GM10248 (cell line): Measurements from ENCODE around the gene CSNK1D.

Source experiments
- CTCF ChIA-PET: fragments of 300-600 bp; sonication (Branson Sonifier 250); formaldehyde crosslinking; extraction: SDS; loops from one replicate; lab custom pipeline; 2021; ENCODE audit warnings: antibody characterized with exemption; lab: Yijun Ruan, JAX
- POLR2A ChIA-PET: fragments of 350-650 bp; sonication (Branson Sonifier 250); formaldehyde crosslinking; extraction: SDS; loops from one replicate; lab custom pipeline; 2020; ENCODE audit warnings: antibody characterized with exemption; lab: Yijun Ruan, JAX
- DNase-seq: peaks from one replicate; pipeline ENCODE4 v3.0.0; 2012; ENCODE audit errors: extremely low spot score
- TF ChIP-seq, protein P1 (sequence below): IDR thresholded peaks from 2 replicates; pipeline ENCODE4 v1.5.1; 2012; ENCODE audit warnings: mild to moderate bottlenecking, low read depth; ENCODE audit errors: extremely low read depth, missing control alignments, control extremely low read depth

The CSNK1D gene

GRCh38 chr17:82287868-82288801, 14.6 kb upstream of the CSNK1D start:
- no peak for DNase-seq
- POLR2A ChIA-PET, result no interaction called here
- TF ChIP-seq, protein P1, sequence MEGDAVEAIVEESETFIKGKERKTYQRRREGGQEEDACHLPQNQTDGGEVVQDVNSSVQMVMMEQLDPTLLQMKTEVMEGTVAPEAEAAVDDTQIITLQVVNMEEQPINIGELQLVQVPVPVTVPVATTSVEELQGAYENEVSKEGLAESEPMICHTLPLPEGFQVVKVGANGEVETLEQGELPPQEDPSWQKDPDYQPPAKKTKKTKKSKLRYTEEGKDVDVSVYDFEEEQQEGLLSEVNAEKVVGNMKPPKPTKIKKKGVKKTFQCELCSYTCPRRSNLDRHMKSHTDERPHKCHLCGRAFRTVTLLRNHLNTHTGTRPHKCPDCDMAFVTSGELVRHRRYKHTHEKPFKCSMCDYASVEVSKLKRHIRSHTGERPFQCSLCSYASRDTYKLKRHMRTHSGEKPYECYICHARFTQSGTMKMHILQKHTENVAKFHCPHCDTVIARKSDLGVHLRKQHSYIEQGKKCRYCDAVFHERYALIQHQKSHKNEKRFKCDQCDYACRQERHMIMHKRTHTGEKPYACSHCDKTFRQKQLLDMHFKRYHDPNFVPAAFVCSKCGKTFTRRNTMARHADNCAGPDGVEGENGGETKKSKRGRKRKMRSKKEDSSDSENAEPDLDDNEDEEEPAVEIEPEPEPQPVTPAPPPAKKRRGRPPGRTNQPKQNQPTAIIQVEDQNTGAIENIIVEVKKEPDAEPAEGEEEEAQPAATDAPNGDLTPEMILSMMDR, result no peak
- CTCF ChIA-PET, result interaction anchor here (0.7 kb wide), 1 partner anchor 10 kb away, joined by 3 read pairs; no protein-coding TSS in a partner anchor

GRCh38 chr17:82287013-82287867, 13.7 kb upstream of the CSNK1D start:
- ChIA-PET CTCF (interaction anchor here (0.7 kb wide), 1 partner anchor 9 kb away, joined by 3 read pairs; no protein-coding TSS in a partner anchor), POLR2A (no interaction called here)
- TF ChIP-seq, protein P1, result no peak
- DNase-seq, result no peak

DNA sequence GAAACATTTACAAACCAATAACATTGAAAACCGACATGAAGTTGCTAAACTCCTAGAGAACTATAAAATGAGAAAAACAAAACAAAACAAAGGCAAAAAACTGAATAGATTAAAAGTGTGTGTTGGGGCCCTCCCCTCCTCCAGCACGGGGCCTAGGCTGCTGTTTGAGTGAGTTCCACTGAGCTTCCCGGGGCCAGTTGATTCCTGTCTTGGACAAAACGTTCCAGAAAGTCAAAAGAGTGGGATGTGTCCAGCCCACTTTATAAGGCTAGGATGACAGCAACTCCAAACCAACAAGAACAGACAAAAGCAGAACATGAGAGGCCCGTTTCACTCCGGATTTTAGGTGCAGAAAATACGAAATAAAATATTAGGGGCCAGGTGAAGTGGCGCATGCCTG, 11.6 kb upstream of the CSNK1D start:
- POLR2A ChIA-PET, result interaction anchor here (0.8 kb wide), 1 partner anchor 270 kb away, joined by 3 read pairs; no protein-coding TSS in a partner anchor
- CTCF ChIA-PET, result interaction anchor here (1.1 to 1.6 kb wide), 4 partner anchors 11 to 40 kb away, joined by 3 to 4 read pairs (median 4); no protein-coding TSS in a partner anchor
- TF ChIP-seq, protein P1, result no peak
- DNase-seq, result no peak

DNA sequence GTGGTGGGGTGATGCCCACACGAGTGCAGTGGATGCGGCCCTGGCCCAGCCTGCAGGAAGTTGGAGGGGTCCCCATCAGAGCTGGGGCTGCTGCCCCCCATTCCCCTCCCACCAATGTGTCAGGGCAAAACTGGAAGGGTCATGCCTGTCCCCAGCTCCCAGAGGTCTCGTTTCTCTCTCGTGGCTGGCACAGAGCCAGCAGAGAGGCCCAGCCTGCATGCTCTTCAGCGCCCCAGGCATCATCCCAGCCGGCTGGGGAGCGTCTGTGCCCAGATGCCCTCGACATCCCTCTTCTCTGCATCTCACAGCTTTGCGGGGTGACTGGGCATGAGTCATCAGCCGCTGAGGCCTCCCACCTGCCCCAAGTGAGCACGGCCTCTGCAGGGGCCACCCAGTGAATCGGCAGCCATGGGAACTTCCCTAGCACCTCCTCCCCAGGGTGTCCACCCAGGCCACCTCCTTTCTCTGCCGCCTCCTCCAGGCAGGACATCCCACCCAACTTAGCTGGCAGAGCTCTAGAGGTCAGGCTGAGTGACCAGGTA, 9.8 kb upstream of the CSNK1D start:
- TF ChIP-seq, protein P1, result no peak
- no peak for DNase-seq
- ChIA-PET POLR2A (no interaction called here), CTCF (interaction anchor here (0.7 to 2.0 kb wide), 5 partner anchors 9 to 77 kb away, joined by 4 to 5 read pairs (median 4); no protein-coding TSS in a partner anchor)

DNA sequence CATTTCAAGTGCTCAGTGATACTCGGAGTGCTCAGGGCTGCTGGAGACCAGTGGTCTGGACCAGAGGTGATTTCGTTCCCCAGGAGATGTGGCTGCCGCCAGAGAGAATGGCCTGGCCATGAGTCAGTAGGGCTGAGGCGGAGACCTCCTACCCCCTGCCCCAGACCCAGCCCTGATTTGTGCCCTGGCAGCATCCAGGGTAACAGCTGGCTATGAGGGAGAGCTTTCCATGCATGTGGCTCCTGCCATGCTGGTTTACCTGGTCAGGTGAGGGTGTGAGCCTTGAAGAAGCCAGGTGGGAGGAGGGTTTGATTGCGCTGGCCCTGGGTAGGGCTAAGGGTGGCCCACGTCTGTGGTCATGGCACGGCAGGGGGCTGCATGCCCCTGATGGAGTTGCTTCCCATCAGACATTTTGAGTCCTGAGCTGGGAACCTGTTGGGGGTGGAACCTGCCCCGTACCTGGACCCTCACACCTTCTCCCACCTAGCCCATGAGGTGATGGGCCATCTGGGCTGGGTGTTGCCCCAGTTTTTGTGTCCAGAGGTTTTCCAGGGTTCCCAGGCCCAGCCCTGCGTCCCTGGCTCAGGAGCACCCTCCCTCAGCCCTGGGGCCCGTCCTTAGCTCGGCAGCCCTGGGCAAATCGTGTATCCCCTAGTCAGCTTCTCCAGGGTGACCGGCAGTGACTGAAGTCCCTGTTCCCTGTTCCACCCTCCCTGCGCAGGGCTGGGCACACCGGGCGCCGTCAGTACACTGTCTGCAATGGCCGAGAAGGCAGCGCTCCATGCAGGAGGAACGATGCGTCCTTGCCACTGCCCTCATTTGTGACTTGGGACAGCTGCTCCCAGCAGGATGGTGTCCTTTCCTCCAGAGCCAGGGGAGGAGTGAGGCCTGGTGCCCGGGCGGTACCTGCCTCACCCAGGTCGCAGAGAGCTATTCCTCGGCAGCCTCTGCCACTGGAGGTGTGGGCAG, 9.0 kb upstream of the CSNK1D start:
- DNase-seq, result no peak
- CTCF ChIA-PET, result interaction anchor here (0.7 to 2.0 kb wide), 5 partner anchors 10 to 76 kb away, joined by 4 to 5 read pairs (median 4); no protein-coding TSS in a partner anchor
- POLR2A ChIA-PET, result no interaction called here
- TF ChIP-seq, protein P1, result no peak
